NCI-H146 (cell line): Measurements from ENCODE around the gene TMEM132C.

Experiments
- DNase-seq: peaks from one replicate; lab custom pipeline; 2025; lab: John Stamatoyannopoulos, UW

TMEM132C gene

GRCh38 chr12:128707488-128707887, 440.5 kb downstream of the TMEM132C start:
- no peak for DNase-seq

- no peak for DNase-seq
Observed at GRCh38 chr12:128708789-128709188, 441.8 kb downstream of the TMEM132C start.

DNA sequence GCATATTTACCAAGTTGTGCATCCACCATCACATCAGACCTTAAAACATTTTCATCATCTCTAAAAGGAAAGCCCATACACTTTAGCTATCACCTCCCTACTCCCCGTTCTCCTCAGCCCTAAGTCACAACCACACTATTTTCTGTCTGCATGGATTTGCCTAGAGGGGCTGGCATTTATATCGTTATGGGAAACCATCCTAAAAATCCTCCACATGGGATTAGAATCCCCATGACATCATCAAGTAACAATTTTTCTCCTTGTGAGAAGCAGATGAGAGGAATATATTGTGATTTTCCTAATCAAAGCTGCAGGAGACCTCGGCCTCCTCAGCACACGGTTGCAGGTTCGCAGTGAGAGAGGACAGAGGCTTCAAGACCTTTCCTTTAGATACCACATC, 442.7 kb downstream of the TMEM132C start:
- DNase-seq = no peak

- no peak for DNase-seq
Observed at GRCh38 chr12:128711486-128711885, 444.5 kb downstream of the TMEM132C start.

DNA sequence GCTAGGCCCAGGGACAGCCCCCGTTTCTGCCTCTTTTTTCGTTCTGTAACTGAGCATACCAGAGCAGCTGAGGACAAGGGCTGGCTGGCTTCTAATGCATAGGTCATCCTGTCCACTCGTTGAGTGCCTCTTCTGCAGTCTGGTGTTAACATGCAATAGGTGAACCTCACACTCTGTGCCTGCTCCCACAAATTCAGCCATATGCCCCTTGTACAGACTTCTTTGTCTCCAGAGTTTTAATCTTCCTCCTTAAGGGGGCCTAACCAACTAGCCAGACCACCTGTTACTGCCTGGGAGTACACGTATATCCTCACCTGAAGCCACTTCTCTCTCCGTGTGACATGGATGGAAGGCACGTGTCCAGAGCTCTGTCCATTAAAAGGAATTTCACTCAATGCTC, 445.7 kb downstream of the TMEM132C start:
- DNase-seq = no peak

GRCh38 chr12:128715485-128715884, 448.5 kb downstream of the TMEM132C start:
- DNase-seq = no peak

DNA sequence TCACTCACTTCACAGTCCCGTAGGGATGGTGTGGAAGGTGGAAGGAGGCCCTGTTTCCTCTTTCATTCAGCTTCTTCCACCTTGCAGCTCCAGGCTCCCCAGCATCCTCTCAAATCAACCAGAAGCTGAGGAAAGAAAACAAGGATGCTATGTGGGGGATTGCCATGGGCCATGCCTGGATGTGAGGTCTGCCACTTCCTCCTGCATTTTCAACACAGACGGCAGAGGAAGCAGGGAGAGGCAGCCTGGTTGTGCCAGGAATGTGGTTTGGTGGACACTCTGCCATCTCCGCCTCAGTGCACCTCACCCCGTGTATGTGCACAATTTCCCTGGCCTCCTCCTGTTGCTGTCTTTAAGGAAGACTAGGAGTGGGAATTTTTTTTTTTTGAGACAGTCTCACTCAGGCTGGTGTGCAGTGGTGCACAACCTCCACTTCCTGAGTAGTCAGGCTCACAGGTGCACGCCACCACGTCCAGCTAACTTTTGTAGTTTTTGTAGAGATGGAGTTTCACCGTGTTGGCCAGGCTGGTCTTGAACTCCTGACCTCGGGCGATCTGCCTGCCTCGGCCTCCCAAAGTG, 457.6 kb downstream of the TMEM132C start:
- no peak for DNase-seq

- peak; percentile 78 for DNase-seq
Observed at GRCh38 chr12:128726886-128727285, 459.9 kb downstream of the TMEM132C start.

DNA sequence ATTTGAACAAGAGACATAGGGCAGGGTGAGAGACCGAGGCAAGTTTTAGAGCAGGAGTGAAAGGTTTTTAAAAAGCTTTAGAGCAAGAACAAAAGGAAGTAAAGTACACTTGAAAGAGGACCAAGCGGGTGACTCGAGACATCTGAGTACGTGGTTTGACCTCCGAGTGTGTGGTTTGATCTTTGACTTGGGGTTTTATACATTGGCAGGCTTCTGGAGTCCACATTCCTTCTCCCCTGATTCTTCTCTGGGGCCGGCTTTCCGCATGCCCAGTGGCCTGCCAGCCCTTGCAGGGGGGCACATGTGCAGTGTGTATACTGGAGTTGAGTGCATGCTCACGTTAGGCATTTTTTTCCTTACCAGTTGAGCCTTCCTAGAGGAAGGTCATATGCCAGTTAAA, 460.5 kb downstream of the TMEM132C start:
- DNase-seq = no peak

- DNase-seq = no peak
Observed at GRCh38 chr12:128727999-128728398, 461.0 kb downstream of the TMEM132C start.

DNA sequence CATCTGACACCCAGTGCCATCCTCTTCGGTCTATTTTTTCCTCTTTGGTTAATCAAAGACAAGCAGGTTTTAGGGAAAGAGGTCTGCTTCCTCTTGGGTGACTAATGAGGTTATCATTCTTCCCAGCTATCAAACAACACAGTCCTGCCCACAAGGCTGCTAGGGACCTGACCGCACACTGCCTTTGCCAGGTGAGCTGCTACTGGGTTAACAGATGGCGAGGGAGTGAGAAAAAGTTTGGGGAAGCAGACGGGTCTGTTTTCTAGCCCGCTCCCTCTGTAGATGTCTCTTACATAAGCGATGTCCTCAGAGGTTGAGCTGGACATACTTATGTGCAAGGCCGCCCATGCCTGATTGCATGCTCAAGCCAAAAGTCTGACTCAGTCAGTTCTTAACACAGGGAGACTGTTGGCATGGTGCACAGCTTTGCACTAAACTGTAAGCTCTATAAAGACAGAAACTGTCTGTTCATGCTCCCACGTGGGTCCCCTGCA, 462.7 kb downstream of the TMEM132C start:
- DNase-seq = peak; percentile 28

DNA sequence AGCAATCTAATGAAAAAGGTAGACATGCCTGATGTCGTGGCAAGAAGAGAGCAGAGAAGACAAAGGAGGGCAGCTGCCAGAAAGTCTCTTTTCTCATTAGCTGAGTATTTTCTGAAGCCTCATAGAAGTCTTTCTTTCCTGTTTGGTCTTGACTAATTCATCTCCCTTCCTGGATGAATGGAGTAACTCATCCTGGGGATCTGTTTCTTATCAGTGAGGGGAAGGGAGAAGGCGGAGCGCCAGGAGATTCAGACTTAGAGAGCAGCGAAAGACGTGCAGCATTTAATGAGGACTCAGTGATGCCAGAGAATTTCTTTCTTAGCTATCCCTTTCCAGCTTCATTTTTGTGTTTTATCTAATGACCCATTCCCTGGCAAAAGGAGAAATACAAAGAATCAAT, 467.4 kb downstream of the TMEM132C start:
- DNase-seq = no peak

- DNase-seq = no peak
Observed at GRCh38 chr12:128737292-128737966, 470.5 kb downstream of the TMEM132C start.

- no peak for DNase-seq
Observed at GRCh38 chr12:128743916-128744315, 476.9 kb downstream of the TMEM132C start.

DNA sequence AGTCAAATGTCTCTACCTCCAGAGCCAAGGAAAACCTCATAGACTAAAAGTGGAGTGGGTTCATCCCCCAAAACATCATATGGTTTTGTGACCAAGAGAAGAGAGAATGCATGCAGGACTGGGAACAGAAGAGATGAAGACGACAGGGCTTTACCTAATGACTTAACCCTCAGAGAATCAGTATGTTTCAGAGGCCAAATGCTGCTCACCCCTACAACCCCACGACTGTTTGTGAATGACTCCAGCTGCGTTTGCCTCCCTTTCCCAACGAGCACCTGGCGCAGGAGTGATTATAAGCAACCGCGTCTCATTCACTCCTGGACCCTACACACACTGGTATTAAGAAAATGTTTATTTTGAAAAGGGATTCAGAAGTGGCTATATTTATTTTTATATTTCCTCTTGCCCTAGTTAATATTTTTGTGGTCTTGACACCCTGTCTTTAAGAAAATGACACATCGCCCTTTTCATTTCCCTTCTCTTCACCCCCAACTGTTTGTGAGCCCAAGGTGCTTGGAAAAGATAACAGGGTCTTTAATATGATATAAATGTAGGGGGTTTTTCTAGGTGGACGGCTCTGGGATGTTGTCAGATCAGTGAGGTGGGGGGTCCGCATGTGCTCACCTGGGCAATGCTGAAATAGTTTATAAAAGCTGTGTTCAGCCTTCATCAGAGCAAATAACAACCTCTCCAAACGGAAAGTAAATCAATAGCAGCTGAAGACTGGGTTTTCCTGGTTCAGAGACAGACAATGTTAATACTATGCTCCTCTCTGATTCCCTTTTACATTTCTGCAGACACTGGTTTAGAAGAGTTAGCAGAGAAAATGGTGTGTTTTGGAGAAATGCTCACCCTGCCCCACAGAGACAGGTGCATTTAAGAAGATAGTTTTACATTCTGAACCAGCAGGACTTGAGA, 479.1 kb downstream of the TMEM132C start:
- peak; percentile 71 for DNase-seq

DNA sequence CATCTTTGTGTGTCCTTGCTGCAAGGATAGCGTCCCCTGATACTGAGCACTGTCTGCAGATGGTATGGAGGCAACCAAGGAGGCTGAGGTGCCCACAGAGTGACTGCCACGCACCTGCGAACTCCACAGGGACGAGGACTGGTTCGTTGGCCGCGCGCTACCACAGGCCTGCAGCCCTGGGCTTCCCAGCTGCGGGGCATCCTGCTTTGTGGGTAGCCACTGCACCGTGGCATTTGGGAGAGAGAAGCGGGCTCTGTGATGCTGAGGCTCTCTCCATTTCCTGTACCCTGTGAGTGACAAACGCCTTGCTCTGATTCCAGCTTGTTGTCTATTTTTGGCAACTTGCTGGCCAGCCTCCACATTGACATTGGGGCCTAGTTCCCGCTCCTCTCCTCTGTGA, 480.5 kb downstream of the TMEM132C start:
- DNase-seq = no peak

DNA sequence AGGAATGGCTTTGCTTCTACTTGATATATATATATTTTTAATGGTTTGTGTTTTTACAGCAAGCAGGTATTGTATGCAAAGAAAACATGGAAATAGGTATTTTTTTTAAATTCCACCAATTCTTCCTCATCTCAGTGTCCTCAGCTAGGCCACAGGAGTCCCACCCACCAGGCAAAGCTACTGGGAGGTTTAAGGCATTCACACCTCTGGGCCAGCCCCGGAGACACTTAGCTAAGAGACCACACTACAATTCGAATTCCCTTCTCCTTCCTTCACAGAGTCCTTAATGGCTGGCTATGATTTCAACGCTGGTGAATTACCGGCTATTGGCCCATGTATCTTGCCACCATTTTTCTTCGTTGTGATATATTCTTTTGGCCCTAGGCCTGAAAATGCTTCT, 485.4 kb downstream of the TMEM132C start:
- no peak for DNase-seq

DNA sequence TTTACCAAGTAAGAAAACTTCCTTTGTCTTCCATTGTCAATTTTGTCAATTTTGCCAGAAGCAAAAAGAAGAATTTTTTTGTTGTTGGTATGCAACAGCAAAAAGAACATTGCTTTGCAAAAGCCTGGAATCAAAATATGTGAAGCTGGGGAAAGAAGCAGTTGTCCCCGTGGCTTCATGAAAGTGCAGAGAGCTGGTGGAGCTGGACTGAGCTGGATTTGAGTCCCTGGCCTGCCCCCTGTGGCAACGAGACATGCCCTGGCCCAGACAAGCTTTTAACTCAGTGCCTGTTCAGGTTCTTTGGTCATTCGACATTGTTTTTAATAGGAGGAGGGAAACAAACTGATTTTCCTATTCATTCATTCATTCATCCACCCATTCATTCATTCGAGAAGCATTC, 486.5 kb downstream of the TMEM132C start:
- no peak for DNase-seq

DNA sequence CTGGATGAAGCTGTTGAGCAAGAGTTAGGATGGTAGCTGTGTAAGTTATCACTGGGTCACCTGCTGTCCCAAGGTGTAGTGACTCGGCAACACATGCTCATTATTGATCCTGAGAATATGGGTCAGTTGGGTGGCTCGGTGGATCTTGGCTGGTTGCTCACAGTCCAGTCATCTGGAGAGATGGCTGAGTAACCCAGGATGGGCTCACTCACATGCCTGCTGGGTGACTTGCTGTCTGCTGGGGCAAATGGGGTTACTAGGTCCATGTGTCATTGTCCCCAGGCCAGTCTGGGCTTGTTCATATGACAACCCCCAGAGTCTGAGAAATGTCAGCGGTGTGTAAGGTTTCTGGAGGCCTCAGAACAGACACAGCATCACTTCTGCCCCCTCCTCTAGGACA, 487.3 kb downstream of the TMEM132C start:
- DNase-seq = no peak

DNA sequence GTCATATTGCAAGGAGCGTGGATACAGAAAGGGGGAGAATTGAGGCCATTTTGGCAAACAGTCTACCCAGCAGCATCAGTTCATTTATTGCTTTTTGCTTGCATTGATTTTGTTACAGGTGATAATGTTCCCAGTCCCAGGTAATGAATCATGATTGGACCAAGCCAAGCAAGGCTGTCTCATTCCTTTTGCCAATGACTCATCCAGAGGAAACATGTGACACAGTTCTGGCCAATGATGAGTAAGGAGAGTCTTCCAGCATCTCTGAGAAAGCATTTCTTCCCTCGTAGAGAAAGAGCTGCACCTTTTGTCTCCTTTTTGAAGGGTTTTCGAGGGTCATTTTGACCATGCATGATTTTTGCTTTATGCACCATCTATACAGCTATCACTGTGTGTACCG, 488.6 kb downstream of the TMEM132C start:
- no peak for DNase-seq
